B cell (primary cell): Measurements from ENCODE around the gene TEP1.

Source experiments
- EZH2 ChIP-seq: IDR thresholded peaks from 2 replicates; pipeline ENCODE4 v1.6.1; 2012; ENCODE audit warnings: borderline replicate concordance, low read depth, mild to moderate bottlenecking, moderate library complexity, low read length; ENCODE audit not compliant: insufficient read depth, poor library complexity, severe bottlenecking
- TF ChIP-seq, protein P1 (sequence below): fragments of 200-600 bp; IDR thresholded peaks from one replicate; pipeline ENCODE4 v1.8.0; 2022; ENCODE audit warnings: antibody characterized with exemption, mild to moderate bottlenecking

- TF ChIP-seq, protein P1, sequence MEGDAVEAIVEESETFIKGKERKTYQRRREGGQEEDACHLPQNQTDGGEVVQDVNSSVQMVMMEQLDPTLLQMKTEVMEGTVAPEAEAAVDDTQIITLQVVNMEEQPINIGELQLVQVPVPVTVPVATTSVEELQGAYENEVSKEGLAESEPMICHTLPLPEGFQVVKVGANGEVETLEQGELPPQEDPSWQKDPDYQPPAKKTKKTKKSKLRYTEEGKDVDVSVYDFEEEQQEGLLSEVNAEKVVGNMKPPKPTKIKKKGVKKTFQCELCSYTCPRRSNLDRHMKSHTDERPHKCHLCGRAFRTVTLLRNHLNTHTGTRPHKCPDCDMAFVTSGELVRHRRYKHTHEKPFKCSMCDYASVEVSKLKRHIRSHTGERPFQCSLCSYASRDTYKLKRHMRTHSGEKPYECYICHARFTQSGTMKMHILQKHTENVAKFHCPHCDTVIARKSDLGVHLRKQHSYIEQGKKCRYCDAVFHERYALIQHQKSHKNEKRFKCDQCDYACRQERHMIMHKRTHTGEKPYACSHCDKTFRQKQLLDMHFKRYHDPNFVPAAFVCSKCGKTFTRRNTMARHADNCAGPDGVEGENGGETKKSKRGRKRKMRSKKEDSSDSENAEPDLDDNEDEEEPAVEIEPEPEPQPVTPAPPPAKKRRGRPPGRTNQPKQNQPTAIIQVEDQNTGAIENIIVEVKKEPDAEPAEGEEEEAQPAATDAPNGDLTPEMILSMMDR = no peak
- no peak for TF ChIP-seq EZH2
Observed at GRCh38 chr14:20418501-20418909, 5.2 kb upstream of the TEP1 start.
